H9 (cell line): ENCODE results near the gene PDE1C. TPM values are rescaled to one million over a fixed set of nuclear protein-coding genes. Genes with fewer than 3 reads are reported as not detected.

Experiments used
- DNase-seq: peaks from one replicate; pipeline ENCODE4 v3.0.0-alpha.2; 2017
- H2AFZ ChIP-seq: one replicate; pipeline ENCODE4 v1.6.1; 2013; ENCODE audit warnings: mild to moderate bottlenecking, low read length, control low read depth, moderate library complexity
- H2AK5ac ChIP-seq: 2 replicates; pipeline ENCODE4 v1.6.1; 2013; ENCODE audit warnings: low read length, control low read depth, mixed read lengths; ENCODE audit not compliant: insufficient read length
- H2BK120ac ChIP-seq: one replicate; pipeline ENCODE4 v1.6.1; 2013; ENCODE audit warnings: low read depth, mild to moderate bottlenecking, low read length, control low read depth, inconsistent platforms; ENCODE audit not compliant: poor library complexity, severe bottlenecking
- H2BK12ac ChIP-seq: 2 replicates; pipeline ENCODE4 v1.6.1; 2013; ENCODE audit warnings: low read length, control low read depth, mixed read lengths, low read depth; ENCODE audit not compliant: insufficient read length
- H2BK15ac ChIP-seq: 2 replicates; pipeline ENCODE4 v1.6.1; 2013; ENCODE audit warnings: low read depth, low read length, control low read depth
- H2BK20ac ChIP-seq: one replicate; pipeline ENCODE4 v1.6.1; 2013; ENCODE audit warnings: low read depth, mild to moderate bottlenecking, low read length, control low read depth, inconsistent platforms; ENCODE audit not compliant: poor library complexity, severe bottlenecking
- H2BK5ac ChIP-seq: 2 replicates; pipeline ENCODE4 v1.6.1; 2013; ENCODE audit warnings: low read length, control low read depth, mixed read lengths; ENCODE audit not compliant: insufficient read length
- H3K14ac ChIP-seq: 2 replicates; pipeline ENCODE4 v1.6.1; 2013; ENCODE audit warnings: low read length, control low read depth; ENCODE audit not compliant: insufficient read depth
- H3K18ac ChIP-seq: 2 replicates; pipeline ENCODE4 v1.6.1; 2013; ENCODE audit warnings: low read depth, mild to moderate bottlenecking, mixed read lengths, low read length, control low read depth; ENCODE audit not compliant: insufficient read length
- H3K23ac ChIP-seq: 2 replicates; pipeline ENCODE4 v1.6.1; 2013; ENCODE audit warnings: low read length, control low read depth, mixed read lengths, low read depth; ENCODE audit not compliant: insufficient read length
- H3K23me2 ChIP-seq: 2 replicates; pipeline ENCODE4 v1.6.1; 2013; ENCODE audit warnings: low read depth, mild to moderate bottlenecking, mixed read lengths, low read length, control low read depth; ENCODE audit not compliant: insufficient read length, poor library complexity, severe bottlenecking
- H3K27ac ChIP-seq: 2 replicates; pipeline ENCODE4 v1.5.1; 2013; ENCODE audit warnings: low read length, control low read depth, mixed read lengths, low read depth; ENCODE audit not compliant: insufficient read length
- H3K27me3 ChIP-seq: 2 replicates; pipeline ENCODE4 v1.6.1; 2013; ENCODE audit warnings: low read length, control low read depth, inconsistent platforms; ENCODE audit not compliant: insufficient read depth
- H3K4ac ChIP-seq: 2 replicates; pipeline ENCODE4 v1.6.1; 2013; ENCODE audit warnings: low read depth, mild to moderate bottlenecking, control low read depth, inconsistent platforms, low read length, moderate library complexity
- H3K4me1 ChIP-seq: 2 replicates; pipeline ENCODE4 v1.6.1; 2013; ENCODE audit warnings: low read length, control low read depth, inconsistent platforms; ENCODE audit not compliant: insufficient read depth
- H3K4me2 ChIP-seq: 2 replicates; pipeline ENCODE4 v1.6.1; 2013; ENCODE audit warnings: low read length, control low read depth, mixed read lengths; ENCODE audit not compliant: insufficient read length, insufficient read depth
- H3K56ac ChIP-seq: 2 replicates; pipeline ENCODE4 v1.6.1; 2013; ENCODE audit warnings: low read depth, mild to moderate bottlenecking, mixed read lengths, low read length, control low read depth; ENCODE audit not compliant: insufficient read length
- H3K79me1 ChIP-seq: 2 replicates; pipeline ENCODE4 v1.6.1; 2013; ENCODE audit warnings: low read depth, mild to moderate bottlenecking, moderate library complexity, low read length, control low read depth, inconsistent platforms; ENCODE audit not compliant: insufficient read depth, poor library complexity, severe bottlenecking
- H3K79me2 ChIP-seq: 2 replicates; pipeline ENCODE4 v1.6.1; 2013; ENCODE audit warnings: low read length, control low read depth, inconsistent platforms; ENCODE audit not compliant: insufficient read depth
- H3K9ac ChIP-seq: 2 replicates; pipeline ENCODE4 v1.6.1; 2013; ENCODE audit warnings: low read length, control low read depth, mixed read lengths; ENCODE audit not compliant: insufficient read length; ENCODE audit errors: extremely low read depth
- H3K9me3 ChIP-seq: one replicate; pipeline ENCODE4 v1.6.1; 2013; ENCODE audit warnings: low read depth, low read length, inconsistent platforms; ENCODE audit not compliant: control insufficient read depth
- H3T11ph ChIP-seq: one replicate; pipeline ENCODE4 v1.6.1; 2013; ENCODE audit warnings: mild to moderate bottlenecking, low read length, control low read depth, inconsistent platforms
- H4K20me1 ChIP-seq: one replicate; pipeline ENCODE4 v1.6.1; 2013; ENCODE audit not compliant: control insufficient read depth, insufficient read length, insufficient read depth
- H4K5ac ChIP-seq: 2 replicates; pipeline ENCODE4 v1.6.1; 2013; ENCODE audit warnings: low read depth, mild to moderate bottlenecking, mixed read lengths, low read length, control low read depth; ENCODE audit not compliant: insufficient read length
- H4K8ac ChIP-seq: replicated peaks from 2 replicates; pipeline ENCODE4 v1.6.1; 2013; ENCODE audit warnings: low read length, control low read depth, mixed read lengths, low read depth; ENCODE audit not compliant: insufficient read length
- H4K91ac ChIP-seq: 2 replicates; pipeline ENCODE4 v1.6.1; 2013; ENCODE audit warnings: low read depth, mild to moderate bottlenecking, moderate library complexity, mixed read lengths, low read length, control low read depth; ENCODE audit not compliant: insufficient read length
- H3K27ac Mint-ChIP-seq, 3 experiments: 2 replicates in 2 of 3; 3 replicates in 1 of 3; pipeline ENCODE4 v1.8.0; 2020 to 2021; ENCODE audit warnings: mixed read lengths in 3 of 3, mild to moderate bottlenecking in 1 of 3, moderate library complexity in 1 of 3
- H3K27me3 Mint-ChIP-seq: 2 replicates; pipeline ENCODE4 v1.8.0; 2021; ENCODE audit warnings: low read depth, mild to moderate bottlenecking, moderate library complexity, mixed read lengths
- H3K36me3 Mint-ChIP-seq, 3 experiments: 2 replicates in 2 of 3; 3 replicates in 1 of 3; pipeline ENCODE4 v1.8.0; 2020 to 2021; ENCODE audit warnings: low read depth in 3 of 3, mixed read lengths in 3 of 3; ENCODE audit not compliant: insufficient read depth in 1 of 3
- H3K4me1 Mint-ChIP-seq, 2 experiments: 2 replicates each; pipeline ENCODE4 v1.8.0; 2020; ENCODE audit warnings: mixed read lengths in 2 of 2
- H3K4me3 Mint-ChIP-seq, 2 experiments: 2 replicates in 1 of 2; 3 replicates in 1 of 2; pipeline ENCODE4 v1.8.0; 2020 to 2021; ENCODE audit warnings: mild to moderate bottlenecking in 2 of 2, mixed read lengths in 2 of 2, moderate library complexity in 1 of 2
- H3K9me3 Mint-ChIP-seq, 2 experiments: 2 replicates in 1 of 2; 3 replicates in 1 of 2; pipeline ENCODE4 v1.8.0; 2020; ENCODE audit warnings: mild to moderate bottlenecking in 2 of 2, mixed read lengths in 2 of 2, moderate library complexity in 1 of 2
- CTCF ChIP-seq: fragments of 200-600 bp; sonication (generic); conservative IDR thresholded peaks from 3 replicates; pipeline ENCODE4 v1.8.0; 2021; ENCODE audit warnings: antibody characterized with exemption, mild to moderate bottlenecking
- total RNA-seq: library from RNA; stranded (reverse); gene quantifications from 2 replicates; pipeline ENCODE4 v1.2.1, GENCODE V29; 2021

PDE1C gene
- total RNA-seq, 1 experiment from 2014 or later: 0.17 TPM

- H4K91ac ChIP-seq: no peak overlapping the region
- H3K27me3 Mint-ChIP-seq: peaks cover 11% of the 10 kb centered on the region
- H3K4ac ChIP-seq: no peak overlapping the region
- no peak overlapping the region for H4K8ac ChIP-seq
- no peak overlapping the region for H2BK120ac ChIP-seq
- no peak for DNase-seq
- H2AK5ac ChIP-seq: no peak overlapping the region
- H3K23ac ChIP-seq: no peak overlapping the region
- no peak overlapping the region for H3T11ph ChIP-seq
- H3K9me3 Mint-ChIP-seq: no peaks in the 10 kb centered on the region
- H3K14ac ChIP-seq: no peak overlapping the region
- TF ChIP-seq CTCF: no peak
- peaks cover 10% of the 10 kb centered on the region in 2 experiments for H3K4me1 Mint-ChIP-seq
- no peak overlapping the region for H3K4me3 Mint-ChIP-seq
- H3K56ac ChIP-seq: no peak overlapping the region
- H3K27ac ChIP-seq: no peak overlapping the region
- no peak overlapping the region for H3K9ac ChIP-seq
- H3K9me3 ChIP-seq: no peaks in the 10 kb centered on the region
- no peaks in the 10 kb centered on the region; the same call in 1 of the 2 replicates for H3K27me3 ChIP-seq
- H2BK12ac ChIP-seq: no peak overlapping the region
- no peak overlapping the region for H4K5ac ChIP-seq
- no peaks in the 10 kb centered on the region for H4K20me1 ChIP-seq
- H3K27ac Mint-ChIP-seq: no peak overlapping the region
- H2BK5ac ChIP-seq: no peak overlapping the region
- no peak overlapping the region for H2BK20ac ChIP-seq
- peaks cover 2% of the 10 kb centered on the region for H3K23me2 ChIP-seq
- no peaks in the 10 kb centered on the region for H3K79me1 ChIP-seq
- no peaks in the 10 kb centered on the region for H3K36me3 Mint-ChIP-seq
- H3K4me2 ChIP-seq: no peak overlapping the region
- H2BK15ac ChIP-seq: no peak overlapping the region
- no peak overlapping the region for H3K18ac ChIP-seq
- no peaks in the 10 kb centered on the region for H3K79me2 ChIP-seq
- H2AFZ ChIP-seq: no peak overlapping the region
- H3K4me1 ChIP-seq: no peaks in the 10 kb centered on the region
Measured at GRCh38 chr7:32047801-32048200, 22.4 kb downstream of the PDE1C start.
